Astrocyte (in vitro differentiated cells and primary cell): ENCODE data around the gene PLPP4.

Source experiments
- EZH2 ChIP-seq: IDR thresholded peaks from 2 replicates; pipeline ENCODE4 v1.6.1; 2012; ENCODE audit warnings: mild to moderate bottlenecking, low read length, inconsistent platforms; ENCODE audit not compliant: insufficient read depth
- TF ChIP-seq, protein P1 (sequence below): IDR thresholded peaks from 2 replicates; pipeline ENCODE4 v1.5.1; 2011; ENCODE audit warnings: low read depth, mild to moderate bottlenecking, inconsistent platforms, low read length, moderate library complexity; ENCODE audit not compliant: insufficient read depth

DNA sequence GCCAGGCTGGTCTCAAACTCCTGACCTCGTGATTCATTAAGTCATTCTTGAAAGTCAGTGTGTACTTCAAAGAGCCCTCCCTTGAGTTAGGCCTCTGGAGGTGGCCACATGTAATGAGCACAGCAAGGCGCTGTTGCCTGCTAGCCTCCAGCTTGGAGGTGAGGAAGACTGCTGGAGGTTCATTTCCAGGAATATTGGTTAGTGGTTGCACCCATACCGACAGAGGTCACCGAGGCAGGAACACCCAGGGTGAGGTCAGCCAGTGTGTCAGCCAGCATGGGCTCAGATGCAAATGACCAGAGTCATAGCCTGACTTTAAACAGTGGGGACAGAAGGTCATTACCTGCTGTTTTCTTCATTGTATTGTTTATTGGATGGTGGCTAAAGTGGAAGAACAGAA, 85.0 kb downstream of the PLPP4 start:
- TF ChIP-seq, protein P1, sequence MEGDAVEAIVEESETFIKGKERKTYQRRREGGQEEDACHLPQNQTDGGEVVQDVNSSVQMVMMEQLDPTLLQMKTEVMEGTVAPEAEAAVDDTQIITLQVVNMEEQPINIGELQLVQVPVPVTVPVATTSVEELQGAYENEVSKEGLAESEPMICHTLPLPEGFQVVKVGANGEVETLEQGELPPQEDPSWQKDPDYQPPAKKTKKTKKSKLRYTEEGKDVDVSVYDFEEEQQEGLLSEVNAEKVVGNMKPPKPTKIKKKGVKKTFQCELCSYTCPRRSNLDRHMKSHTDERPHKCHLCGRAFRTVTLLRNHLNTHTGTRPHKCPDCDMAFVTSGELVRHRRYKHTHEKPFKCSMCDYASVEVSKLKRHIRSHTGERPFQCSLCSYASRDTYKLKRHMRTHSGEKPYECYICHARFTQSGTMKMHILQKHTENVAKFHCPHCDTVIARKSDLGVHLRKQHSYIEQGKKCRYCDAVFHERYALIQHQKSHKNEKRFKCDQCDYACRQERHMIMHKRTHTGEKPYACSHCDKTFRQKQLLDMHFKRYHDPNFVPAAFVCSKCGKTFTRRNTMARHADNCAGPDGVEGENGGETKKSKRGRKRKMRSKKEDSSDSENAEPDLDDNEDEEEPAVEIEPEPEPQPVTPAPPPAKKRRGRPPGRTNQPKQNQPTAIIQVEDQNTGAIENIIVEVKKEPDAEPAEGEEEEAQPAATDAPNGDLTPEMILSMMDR, result no peak
- TF ChIP-seq EZH2, result no peak
